Fibroblast of gingiva (primary cell): ENCODE measurements around the gene ATXN10.
"Not testable (repeated sequence)": the region's sequence is repeated elsewhere in the genome, so short reads cannot be mapped to it uniquely, and the experiment has no call there.

Experiments
- DNase-seq: peaks from one replicate; pipeline ENCODE4 v3.0.0-alpha.2; 2011; ENCODE audit warnings: low read depth

The ATXN10 gene

DNA sequence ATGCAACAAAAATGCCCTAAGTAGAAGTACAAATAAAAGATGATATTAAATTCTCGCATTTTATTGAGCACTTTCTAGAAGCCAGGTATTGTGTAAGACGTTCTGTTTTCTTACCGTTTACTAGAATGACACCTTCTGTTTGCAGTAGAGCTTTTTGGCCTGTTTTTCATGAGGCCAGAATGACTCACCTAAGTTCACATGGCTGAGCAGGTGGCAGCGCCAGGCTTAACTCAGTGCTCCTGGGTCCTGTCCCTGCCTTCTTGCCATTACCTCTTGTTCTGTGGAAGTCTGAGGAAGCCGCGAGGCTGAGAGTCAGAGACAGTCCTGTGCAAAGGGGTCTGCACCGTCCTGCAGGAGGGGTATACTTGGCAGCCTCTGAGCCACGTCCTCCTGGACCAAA, 113.8 kb downstream of the ATXN10 start:
- no peak for DNase-seq

- no peak for DNase-seq
These were observed 115.1 kb downstream of the ATXN10 start for GRCh38 chr22:45786726-45787125.

DNA sequence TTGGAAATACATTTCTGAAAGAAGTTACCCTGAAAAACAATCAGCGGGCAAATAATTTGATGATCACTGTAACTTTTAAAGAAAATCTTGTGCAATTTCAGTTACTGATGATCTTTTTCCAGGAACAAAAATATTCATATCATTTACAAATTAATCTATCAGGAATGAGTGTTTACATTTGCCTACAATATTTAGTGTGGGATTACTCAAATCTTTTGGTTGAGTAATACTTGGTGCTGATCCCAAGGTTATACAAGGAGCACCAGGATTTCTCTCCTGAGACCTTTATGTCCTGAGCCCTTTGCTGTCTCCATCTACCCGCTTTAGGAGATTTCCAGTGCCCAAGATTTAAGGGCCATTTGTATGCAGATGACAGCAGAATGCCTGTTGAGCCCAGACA, 116.1 kb downstream of the ATXN10 start:
- DNase-seq: peak; percentile 25

DNA sequence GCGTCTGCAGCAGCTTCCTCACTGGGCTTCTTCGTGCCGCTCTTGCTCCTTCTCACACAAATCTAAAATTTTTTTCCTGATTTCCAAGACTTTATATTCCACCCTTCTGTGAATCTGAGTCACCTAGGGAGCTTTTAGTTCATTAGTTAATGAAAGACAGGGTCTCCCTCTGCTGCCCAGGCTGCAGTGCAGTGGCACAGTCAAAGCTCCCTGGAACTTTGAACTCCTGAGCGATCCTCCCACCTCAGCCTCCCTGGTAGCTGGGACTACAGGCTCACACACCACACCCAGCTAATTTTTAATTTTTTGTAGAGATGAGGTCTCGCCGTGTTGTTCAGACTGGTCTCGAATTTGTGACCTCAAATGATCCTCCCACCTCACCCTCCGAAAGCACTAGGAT, 116.9 kb downstream of the ATXN10 start:
- no peak for DNase-seq

- no peak for DNase-seq
These were observed 118.8 kb downstream of the ATXN10 start for GRCh38 chr22:45790401-45790800.

DNA sequence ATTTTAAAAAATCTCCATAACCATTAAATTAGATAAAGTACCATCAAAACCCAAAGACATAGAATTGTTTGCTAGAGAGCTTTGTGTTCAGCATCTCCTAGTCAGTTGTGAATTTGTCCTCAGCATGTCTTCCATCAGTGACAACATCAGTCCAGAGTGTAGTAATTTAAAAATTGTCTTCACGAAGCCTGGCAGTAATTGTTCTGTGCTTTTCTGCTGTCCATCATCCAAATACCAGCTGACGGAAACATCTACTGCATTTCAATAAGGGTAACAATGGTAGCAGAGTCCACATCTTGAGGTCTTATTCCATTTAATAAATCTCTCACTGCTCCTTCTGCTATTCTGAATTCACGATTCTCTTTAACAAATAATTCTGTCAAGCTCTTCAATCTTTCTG, 121.5 kb downstream of the ATXN10 start:
- DNase-seq: no peak

- DNase-seq: no peak
These were observed 122.3 kb downstream of the ATXN10 start for GRCh38 chr22:45793892-45794291.

- not testable (repeated sequence) for DNase-seq
These were observed 124.4 kb downstream of the ATXN10 start for GRCh38 chr22:45796009-45796408.

DNA sequence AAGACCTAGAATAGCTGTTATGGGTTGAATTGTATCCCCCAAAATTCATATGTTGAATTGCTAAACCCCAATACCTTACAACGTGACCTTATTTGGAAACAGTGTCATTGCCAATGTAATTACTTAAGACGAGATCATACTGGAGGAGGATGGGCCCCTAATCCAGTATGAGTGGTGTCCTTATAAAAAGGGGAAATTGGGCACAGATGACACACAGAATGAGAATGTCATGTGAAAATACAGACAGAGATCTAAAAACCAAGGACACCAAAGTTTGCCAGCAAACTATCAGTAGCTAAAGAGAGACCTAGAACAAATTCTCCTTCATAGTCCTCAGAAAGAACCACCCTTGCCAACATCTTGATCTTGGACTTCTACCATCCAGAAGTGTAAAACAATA, 127.7 kb downstream of the ATXN10 start:
- DNase-seq: no peak

- DNase-seq: no peak
These were observed 130.4 kb downstream of the ATXN10 start for GRCh38 chr22:45802054-45802453.

GRCh38 chr22:45804319-45804985, 132.8 kb downstream of the ATXN10 start:
- no peak for DNase-seq

- DNase-seq: peak; percentile 92
These were observed 133.3 kb downstream of the ATXN10 start for GRCh38 chr22:45804986-45805325.

GRCh38 chr22:45805413-45805812, 133.8 kb downstream of the ATXN10 start:
- DNase-seq: no peak

DNA sequence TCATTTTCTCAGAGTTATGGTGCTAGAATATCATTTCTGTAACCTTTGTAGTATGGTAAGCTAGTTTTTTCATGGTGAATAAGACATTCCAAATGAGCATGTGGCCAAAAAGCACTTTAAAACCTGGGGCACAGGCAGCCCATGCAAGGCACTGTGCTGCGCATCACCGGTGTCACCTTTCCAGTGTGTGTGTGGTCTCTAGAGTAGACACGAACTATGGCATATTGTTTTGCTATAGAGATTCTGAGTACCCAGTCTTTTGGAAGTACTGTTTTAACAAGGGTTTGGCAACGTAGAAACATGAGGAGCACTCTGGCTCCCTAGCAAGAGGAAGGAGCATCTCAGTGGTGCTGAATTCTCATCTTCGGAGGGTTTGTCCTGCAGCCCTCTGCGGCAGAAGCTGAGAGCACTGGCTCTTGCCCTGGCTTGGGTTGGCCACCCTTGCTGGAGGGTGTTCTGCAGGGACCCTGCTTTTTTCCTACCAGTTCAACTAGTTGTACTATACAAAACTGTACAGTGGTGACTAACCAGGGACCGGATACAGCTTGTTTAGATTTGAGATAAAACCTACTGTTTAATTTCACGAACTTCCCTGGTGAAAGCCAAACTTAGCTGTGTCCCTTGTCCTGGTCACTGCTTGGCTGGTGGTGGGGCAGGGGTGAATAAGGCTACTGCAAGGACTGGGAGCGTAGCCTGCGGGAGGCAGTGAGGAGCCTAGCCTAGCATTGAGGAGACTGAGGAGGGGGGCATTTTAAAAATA, 135.7 kb downstream of the ATXN10 start:
- no peak for DNase-seq

GRCh38 chr22:45812910-45813309, 141.3 kb downstream of the ATXN10 start:
- DNase-seq: no peak

DNA sequence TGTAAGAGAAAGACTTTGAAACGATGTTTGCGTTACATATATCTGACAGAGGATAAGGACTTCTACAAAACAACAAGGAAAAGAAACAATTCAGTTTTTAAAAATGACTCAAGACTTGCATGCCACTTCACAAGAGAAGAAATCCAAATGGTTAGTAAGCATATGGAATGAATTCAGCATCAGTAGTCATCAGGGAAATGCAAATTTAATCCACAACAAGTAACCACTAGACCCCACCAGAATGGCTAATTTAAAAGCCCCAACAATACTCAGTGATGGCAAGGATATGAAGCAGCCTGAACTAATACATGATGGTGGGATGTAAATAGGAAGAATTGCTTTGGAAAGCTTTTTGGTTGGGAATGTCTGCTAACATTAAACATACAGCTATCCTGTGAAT, 142.6 kb downstream of the ATXN10 start:
- DNase-seq: no peak

DNA sequence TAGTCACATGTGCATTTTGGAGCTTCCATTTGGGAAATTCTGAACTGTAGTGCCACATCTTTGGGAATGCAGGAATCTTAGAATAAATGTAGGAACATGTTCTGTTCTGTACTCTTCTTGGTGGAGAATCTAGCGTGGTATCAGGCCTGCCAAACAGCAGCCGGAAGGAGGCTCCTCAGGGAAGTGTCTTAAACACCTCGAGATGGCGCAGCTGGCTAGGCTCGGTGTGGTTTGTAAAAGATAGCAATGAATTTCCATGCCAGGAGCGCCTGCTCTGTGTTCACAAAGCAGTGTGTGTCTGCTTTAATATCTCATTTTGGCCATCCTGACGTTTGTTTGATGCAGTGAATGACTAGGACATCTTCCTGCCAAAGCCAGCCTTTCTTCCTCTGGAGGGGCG, 145.1 kb downstream of the ATXN10 start:
- DNase-seq: no peak

DNA sequence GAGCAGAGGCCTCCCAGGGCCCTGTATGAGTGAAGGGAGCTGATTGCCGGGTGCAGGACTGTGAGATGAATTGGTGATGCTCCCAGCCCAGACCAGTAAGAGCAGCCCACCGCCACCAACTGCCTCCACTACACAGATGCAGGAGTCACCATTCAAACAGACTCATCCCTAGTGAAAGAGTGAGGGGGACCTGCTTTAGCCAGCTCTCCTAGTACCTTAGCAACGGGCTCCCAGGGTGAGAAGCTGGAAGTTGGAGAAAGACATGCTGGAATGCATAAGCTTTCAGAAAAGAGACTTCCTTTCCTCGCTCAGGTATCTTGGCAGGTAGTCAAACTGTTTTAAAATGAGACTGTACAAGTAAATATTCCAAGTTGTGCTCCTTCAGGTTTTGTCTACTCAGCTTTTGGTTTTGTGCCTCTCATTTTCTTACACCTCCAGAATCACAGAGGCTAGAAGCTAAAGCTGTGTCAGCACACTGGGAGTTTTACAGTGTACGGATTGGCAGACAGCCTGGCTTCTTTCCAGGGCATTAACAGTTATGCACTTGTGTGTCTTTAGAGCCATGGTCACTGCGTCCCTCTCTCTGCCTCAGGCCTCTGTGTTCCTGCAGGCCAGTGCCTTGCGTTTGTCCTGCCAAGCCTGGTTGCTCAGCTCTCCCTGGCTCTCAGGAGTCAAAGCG, 146.2 kb downstream of the ATXN10 start:
- DNase-seq: no peak

DNA sequence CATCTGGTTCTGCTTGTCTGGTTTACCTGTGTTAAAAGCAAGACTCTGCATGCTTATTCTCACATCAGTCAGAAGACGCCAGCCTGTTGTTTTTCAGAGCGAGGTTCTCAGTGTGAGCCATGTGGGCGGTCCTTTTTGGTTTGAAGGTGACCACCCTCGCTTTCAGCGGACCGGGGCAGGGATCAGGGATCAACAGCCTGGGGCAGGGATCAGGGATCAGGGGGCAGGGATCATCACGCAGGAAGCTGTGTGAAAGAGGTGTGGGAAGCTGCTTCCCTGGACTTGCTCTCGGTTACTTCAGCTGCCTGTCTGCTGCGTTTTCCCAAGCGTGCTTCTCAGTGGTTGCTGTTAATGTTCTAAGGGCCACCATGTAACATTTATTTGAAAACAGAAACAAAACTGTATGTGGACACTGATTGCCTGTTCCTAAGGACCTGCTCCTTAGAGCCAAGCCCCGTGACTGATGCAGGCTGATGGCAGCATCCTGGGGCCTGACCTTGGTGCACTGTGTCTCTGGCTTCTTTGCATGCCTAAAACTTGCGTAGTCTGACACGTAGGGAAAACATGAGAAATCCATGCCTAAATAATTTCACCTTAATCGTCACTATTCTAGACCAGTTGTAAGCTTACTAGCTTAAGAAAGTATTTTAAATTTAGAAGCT, 146.9 kb downstream of the ATXN10 start:
- DNase-seq: no peak

DNA sequence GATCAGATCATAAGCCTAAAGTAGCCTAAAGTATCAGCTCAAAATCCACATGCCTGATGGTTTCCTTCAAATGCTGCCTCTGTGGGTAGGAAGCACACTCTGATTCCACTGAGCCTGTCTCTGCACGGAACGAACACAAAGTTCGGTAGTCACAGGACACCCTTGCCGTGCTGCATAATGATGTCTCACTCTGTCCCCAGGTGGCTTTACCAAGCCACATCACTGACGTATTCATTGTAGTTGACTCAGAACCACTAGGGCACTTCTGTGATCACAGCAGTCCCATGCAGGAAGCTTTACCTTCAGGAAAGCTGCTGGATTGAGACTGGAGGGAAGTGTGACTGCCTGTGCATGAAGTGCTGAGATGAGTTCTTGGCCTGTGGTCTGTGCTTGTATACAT, 147.7 kb downstream of the ATXN10 start:
- DNase-seq: no peak

DNA sequence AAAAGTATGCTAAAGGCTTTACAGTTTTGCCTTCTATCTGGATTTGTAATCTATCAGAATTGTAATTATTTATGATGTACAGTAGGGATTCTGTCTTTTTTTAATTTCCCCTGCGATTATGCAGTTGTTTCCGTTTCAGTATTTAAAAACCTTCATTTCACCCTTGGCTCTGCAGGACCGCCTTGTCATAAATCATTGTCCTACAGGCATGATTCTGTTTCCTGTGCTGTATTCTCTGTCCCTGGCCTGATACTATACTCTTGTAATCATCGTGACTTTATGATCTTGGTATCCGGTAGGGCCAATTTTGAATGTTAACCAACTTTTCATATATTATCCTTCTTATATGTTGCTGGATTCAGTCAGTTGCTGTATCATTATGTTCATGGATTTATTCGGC, 151.7 kb downstream of the ATXN10 start:
- DNase-seq: no peak

- DNase-seq: no peak
These were observed 154.9 kb downstream of the ATXN10 start for GRCh38 chr22:45826520-45826919.

GRCh38 chr22:45828841-45829240, 157.2 kb downstream of the ATXN10 start:
- no peak for DNase-seq
